RWPE2 (cell line): ENCODE data around the gene ANO2.
"Not testable (repeated sequence)": the region's sequence is repeated elsewhere in the genome, so short reads cannot be mapped to it uniquely, and the experiment has no call there.

ENCODE experiments used
- ATAC-seq: fragments of 200-7000 bp; cut with Tn5 transposase; 3 replicates; pipeline ENCODE4 v1.9.1; 2021; ENCODE audit warnings: low read depth
- DNase-seq: peaks from one replicate; pipeline ENCODE4 v3.0.0-alpha.2; 2020; ENCODE audit warnings: low spot score
- H3K27ac ChIP-seq: fragments of 450-650 bp; 2 replicates; pipeline ENCODE4 v1.5.1; 2017; ENCODE audit warnings: mild to moderate bottlenecking; ENCODE audit not compliant: poor library complexity, severe bottlenecking
- H3K27me3 ChIP-seq: fragments of 250-450 bp; sonication (Bioruptor Pico); 2 replicates; pipeline ENCODE4 v1.5.1; 2021; ENCODE audit warnings: mild to moderate bottlenecking, moderate library complexity; ENCODE audit not compliant: insufficient read depth, poor library complexity, severe bottlenecking
- H3K36me3 ChIP-seq: fragments of 250-450 bp; sonication (Bioruptor Pico); 2 replicates; pipeline ENCODE4 v1.5.1; 2020; ENCODE audit warnings: low read depth, mild to moderate bottlenecking, moderate library complexity
- H3K4me1 ChIP-seq: fragments of 250-450 bp; sonication (Bioruptor Pico); 2 replicates; pipeline ENCODE4 v1.5.1; 2021; ENCODE audit warnings: mild to moderate bottlenecking, moderate library complexity; ENCODE audit not compliant: insufficient read depth, poor library complexity, severe bottlenecking
- H3K4me3 ChIP-seq: fragments of 250-450 bp; sonication (Bioruptor Pico); 2 replicates; pipeline ENCODE4 v1.5.1; 2021; ENCODE audit warnings: mild to moderate bottlenecking, moderate library complexity; ENCODE audit not compliant: severe bottlenecking
- H3K9me3 ChIP-seq: fragments of 250-450 bp; sonication (Bioruptor Pico); 2 replicates; pipeline ENCODE4 v1.5.1; 2021; ENCODE audit warnings: mild to moderate bottlenecking, moderate library complexity; ENCODE audit not compliant: severe bottlenecking
- TF ChIP-seq, protein P1 (sequence below): fragments of 450-650 bp; IDR thresholded peaks from one replicate; pipeline ENCODE4 v1.5.1; 2017; ENCODE audit warnings: mild to moderate bottlenecking, moderate library complexity; ENCODE audit not compliant: poor library complexity, severe bottlenecking

Gene ANO2

DNA sequence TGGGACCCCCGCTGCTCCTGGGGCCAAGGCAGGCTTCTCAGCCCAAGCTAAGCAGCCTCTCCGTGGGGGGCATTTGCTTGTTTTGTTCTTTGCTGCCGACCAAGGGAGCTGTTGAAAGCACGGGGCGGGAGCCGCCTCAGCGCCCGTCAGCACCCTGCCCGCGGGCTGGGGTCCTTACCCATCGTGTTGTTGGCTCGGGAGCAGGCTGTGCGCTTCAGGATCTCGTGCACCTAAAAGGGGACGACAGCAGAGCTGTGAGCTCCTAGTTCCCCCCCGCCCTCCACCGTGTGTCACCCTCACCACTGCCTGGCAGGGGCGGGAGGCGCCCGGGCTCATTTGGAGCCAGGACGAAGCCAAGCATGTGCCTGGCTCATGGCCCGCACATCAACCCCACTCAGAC is 117.5 kb downstream of the ANO2 start:
- TF ChIP-seq, protein P1, sequence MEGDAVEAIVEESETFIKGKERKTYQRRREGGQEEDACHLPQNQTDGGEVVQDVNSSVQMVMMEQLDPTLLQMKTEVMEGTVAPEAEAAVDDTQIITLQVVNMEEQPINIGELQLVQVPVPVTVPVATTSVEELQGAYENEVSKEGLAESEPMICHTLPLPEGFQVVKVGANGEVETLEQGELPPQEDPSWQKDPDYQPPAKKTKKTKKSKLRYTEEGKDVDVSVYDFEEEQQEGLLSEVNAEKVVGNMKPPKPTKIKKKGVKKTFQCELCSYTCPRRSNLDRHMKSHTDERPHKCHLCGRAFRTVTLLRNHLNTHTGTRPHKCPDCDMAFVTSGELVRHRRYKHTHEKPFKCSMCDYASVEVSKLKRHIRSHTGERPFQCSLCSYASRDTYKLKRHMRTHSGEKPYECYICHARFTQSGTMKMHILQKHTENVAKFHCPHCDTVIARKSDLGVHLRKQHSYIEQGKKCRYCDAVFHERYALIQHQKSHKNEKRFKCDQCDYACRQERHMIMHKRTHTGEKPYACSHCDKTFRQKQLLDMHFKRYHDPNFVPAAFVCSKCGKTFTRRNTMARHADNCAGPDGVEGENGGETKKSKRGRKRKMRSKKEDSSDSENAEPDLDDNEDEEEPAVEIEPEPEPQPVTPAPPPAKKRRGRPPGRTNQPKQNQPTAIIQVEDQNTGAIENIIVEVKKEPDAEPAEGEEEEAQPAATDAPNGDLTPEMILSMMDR = no peak
- no peak overlapping the region for H3K27ac ChIP-seq
- H3K9me3 ChIP-seq = no peaks in the 10 kb centered on the region
- no peaks in the 10 kb centered on the region for H3K4me1 ChIP-seq
- DNase-seq = no peak
- H3K36me3 ChIP-seq = no peaks in the 10 kb centered on the region
- ATAC-seq = no peak
- peaks cover 15% of the 10 kb centered on the region for H3K27me3 ChIP-seq
- no peak overlapping the region for H3K4me3 ChIP-seq

DNA sequence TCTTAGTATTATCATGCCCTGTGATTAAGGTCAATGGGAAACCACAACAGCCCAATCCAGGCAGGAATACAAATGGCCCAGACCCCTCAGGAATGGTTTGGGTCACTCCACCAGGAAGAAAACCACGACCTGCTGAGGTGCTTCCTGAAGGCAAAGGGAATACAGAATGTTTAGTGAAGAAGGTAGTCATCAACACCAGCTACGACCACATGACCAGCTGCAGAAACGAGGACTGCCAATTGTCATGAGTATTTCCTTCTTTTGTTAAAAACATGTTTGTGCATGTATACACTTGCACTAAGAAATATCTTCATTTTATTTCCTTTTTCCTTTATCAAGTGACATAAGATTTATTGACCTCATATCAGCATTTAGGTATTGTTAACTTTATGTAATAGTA is 119.3 kb downstream of the ANO2 start:
- ATAC-seq, H3K9me3 ChIP-seq, H3K27ac ChIP-seq, DNase-seq, H3K4me1 ChIP-seq, H3K36me3 ChIP-seq, H3K4me3 ChIP-seq: not testable (repeated sequence)
- peaks cover 15% of the 10 kb centered on the region for H3K27me3 ChIP-seq

DNA sequence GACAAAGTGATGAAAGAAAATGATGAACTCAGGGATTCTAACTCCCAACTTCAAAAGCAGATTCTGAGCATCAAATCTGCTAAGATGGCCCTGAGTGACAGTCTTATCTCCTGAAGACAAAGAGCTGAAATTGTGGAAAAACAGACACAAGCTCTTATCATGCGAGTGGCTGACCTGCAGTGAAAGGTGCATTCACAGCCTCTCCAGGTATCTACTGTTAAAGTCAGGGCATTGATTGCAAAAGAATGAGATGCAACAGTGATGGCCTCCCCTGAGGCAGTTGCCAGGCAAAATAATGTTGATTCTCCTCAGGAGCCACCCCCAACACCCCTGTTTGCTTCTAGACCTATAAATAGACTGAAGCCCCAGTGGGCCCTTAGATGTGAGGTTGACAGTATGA is 126.2 kb downstream of the ANO2 start:
- H3K9me3 ChIP-seq, H3K36me3 ChIP-seq, H3K27ac ChIP-seq, DNase-seq, ATAC-seq, H3K27me3 ChIP-seq, H3K4me3 ChIP-seq, H3K4me1 ChIP-seq: not testable (repeated sequence)

DNA sequence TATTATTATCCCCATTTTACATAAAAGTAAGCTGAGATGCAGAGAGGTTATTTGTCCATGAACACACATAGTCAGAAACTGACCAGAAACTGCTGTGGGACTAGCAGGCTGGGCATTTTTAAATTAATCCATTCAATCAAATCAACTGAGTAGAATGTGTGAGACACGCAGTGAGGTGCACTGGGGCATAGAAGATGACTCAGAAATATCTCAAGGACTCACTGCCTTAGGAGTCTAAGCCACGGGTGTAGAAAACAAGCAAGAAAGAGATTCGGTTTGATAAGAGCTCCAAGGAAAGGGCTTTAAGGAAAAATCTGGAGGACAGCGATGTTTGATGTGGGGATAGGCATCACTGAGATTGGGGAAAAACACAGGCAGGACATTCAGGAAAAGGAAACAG is 127.8 kb downstream of the ANO2 start:
- H3K9me3 ChIP-seq = no peaks in the 10 kb centered on the region
- no peak for ATAC-seq
- H3K36me3 ChIP-seq = no peaks in the 10 kb centered on the region
- DNase-seq = no peak
- no peak overlapping the region for H3K27ac ChIP-seq
- TF ChIP-seq, protein P1 = no peak
- H3K4me1 ChIP-seq = no peaks in the 10 kb centered on the region
- no peaks in the 10 kb centered on the region for H3K27me3 ChIP-seq
- no peak overlapping the region for H3K4me3 ChIP-seq

DNA sequence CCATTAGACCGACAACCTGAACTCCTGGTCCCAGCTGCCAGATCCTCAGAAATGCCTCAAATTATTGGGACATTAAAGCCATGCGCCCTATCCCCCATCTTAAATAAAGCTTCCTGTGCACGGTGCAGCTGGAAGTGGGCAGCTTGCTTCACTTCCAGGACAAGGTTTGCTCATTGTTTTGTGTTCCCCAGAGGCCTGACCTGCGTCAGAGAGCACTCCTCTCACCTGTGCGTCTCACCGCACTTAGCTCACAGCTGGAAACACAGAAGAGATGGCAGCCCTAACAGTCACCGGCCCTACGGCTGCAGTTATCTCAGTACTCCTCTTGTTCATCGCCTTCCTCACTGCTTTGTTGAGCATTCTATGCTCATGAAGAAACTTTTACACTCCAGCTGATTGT is 135.5 kb downstream of the ANO2 start:
- no peaks in the 10 kb centered on the region for H3K36me3 ChIP-seq
- peaks cover 22% of the 10 kb centered on the region for H3K4me1 ChIP-seq
- no peaks in the 10 kb centered on the region for H3K27me3 ChIP-seq
- ATAC-seq = no peak
- TF ChIP-seq, protein P1 = no peak
- no peak overlapping the region for H3K4me3 ChIP-seq
- H3K27ac ChIP-seq = peak overlapping the region; percentile 79
- no peak for DNase-seq
- no peaks in the 10 kb centered on the region for H3K9me3 ChIP-seq

DNA sequence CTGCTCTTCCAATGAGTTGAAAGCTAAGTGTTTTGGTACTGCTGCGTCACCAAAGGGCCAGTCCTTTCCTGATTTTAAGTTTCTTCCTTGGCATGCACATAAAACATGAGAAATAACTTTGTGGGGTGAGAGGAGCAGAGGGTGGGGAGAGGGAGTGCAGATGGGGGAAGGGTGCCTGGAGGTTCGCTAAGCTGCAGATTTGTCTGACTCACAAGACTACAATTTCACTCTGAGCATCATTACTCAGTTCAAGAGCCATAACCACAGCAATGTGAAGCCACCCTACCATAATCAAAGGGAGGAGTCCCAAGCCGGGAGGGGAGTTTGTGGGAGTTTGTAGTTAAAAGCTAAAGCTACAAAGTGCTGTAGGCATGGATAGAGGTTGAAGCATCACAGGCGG is 136.1 kb downstream of the ANO2 start:
- peak overlapping the region; percentile 79 for H3K27ac ChIP-seq
- peaks cover 22% of the 10 kb centered on the region for H3K4me1 ChIP-seq
- no peaks in the 10 kb centered on the region for H3K9me3 ChIP-seq
- DNase-seq (no peak), ATAC-seq (peak; percentile 74)
- H3K27me3 ChIP-seq = no peaks in the 10 kb centered on the region
- H3K36me3 ChIP-seq = no peaks in the 10 kb centered on the region
- TF ChIP-seq, protein P1 = no peak
- no peak overlapping the region for H3K4me3 ChIP-seq
